Esophagus muscularis mucosa (tissue), 4 donors: Measurements from ENCODE around the gene TNS1. TPM values are rescaled to one million over a fixed set of nuclear protein-coding genes. Genes with fewer than 3 reads are reported as not detected.

Experiments
- DNase-seq: peaks from one replicate; pipeline ENCODE4 v3.0.0-alpha.2; 2017; ENCODE audit errors: extremely low spot score
- H3K27ac ChIP-seq, 4 donors: fragments of 200-600 bp; sonication (generic); replicated peaks in 1 of 4; 1 replicate in 3 of 4; 2 replicates in 1 of 4; pipeline ENCODE4 v1.5.1; 2016 to 2019; ENCODE audit warnings: mild to moderate bottlenecking in 1 of 4
- H3K27me3 ChIP-seq, 4 donors: fragments of 200-600 bp; sonication (generic); one replicate each; pipeline versions ENCODE4 v1.5.1 to v1.6.0; 2016 to 2019
- H3K36me3 ChIP-seq, 4 donors: fragments of 200-600 bp; sonication (generic); one replicate each; pipeline ENCODE4 v1.5.1; 2016 to 2019
- H3K4me1 ChIP-seq, 4 donors: fragments of 200-600 bp; sonication (generic); one replicate each; pipeline ENCODE4 v1.5.1; 2016 to 2019
- H3K4me3 ChIP-seq, 4 donors: fragments of 200-600 bp; sonication (generic); 1 replicate in 2 of 4; 2 replicates in 2 of 4; pipeline ENCODE4 v1.5.1; 2016 to 2019; ENCODE audit warnings: mild to moderate bottlenecking in 4 of 4, moderate library complexity in 1 of 4
- H3K9me3 ChIP-seq, 4 donors: fragments of 200-600 bp; sonication (generic); 1 replicate in 3 of 4; 2 replicates in 1 of 4; pipeline ENCODE4 v1.5.1; 2016 to 2019
- CTCF ChIP-seq, 3 experiments: fragments of 200-600 bp in 2 of 3; fragments of 450-650 bp in 1 of 3; sonication (generic) in 2 of 3; IDR thresholded peaks; one replicate each; pipeline ENCODE4 v1.5.1; 2017 to 2019; ENCODE audit warnings: antibody characterized with exemption in 3 of 3, mild to moderate bottlenecking in 2 of 3, moderate library complexity in 1 of 3
- EP300 ChIP-seq: sonication (generic); formaldehyde crosslinking; IDR thresholded peaks from one replicate; pipeline ENCODE4 v1.6.1; 2017; ENCODE audit warnings: antibody characterized with exemption
- POLR2A ChIP-seq: fragments of 450-650 bp; IDR thresholded peaks from one replicate; pipeline ENCODE4 v1.6.1; 2017; ENCODE audit warnings: antibody characterized with exemption, moderate library complexity, mild to moderate bottlenecking, low read depth
- POLR2AphosphoS5 ChIP-seq, 2 donors: sonication (generic); formaldehyde crosslinking; IDR thresholded peaks; one replicate each; pipeline ENCODE4 v1.6.1; 2017; ENCODE audit warnings: antibody characterized with exemption in 2 of 2
- WGBS: methylation state at CpG from one replicate; pipeline ENCODE4 v1.1.5; 2018; 5-methylcytosine and 5-hydroxymethylcytosine counted together
- intact Hi-C: fragments of 100-400 bp; cut with DNase I; formaldehyde crosslinking; loops from one replicate; pipeline ENCODE4 v1.15.1; 2023
- total RNA-seq, 4 donors: library from RNA; depleted of rRNA; stranded (reverse); fragments of >200 nt; gene quantifications; one replicate each; pipeline versions ENCODE4 v1.1.0 to v1.2.1, GENCODE V29; 2016

TNS1 gene
- total RNA-seq, 4 donors from 2014 or later: 1,001 to 2,170 (median 1,411) TPM

- no peak for DNase-seq
- intact Hi-C loops: no loop called here
These were observed 46.8 kb downstream of the TNS1 start for GRCh38 chr2:217955881-217956493.

GRCh38 chr2:217954971-217955740 is 47.6 kb downstream of the TNS1 start:
- Histone ChIP-seq H3K4me1 (peaks cover 92 to 100% (median 98%) of the 10 kb centered on the region in 4 donors), H3K4me3 (no peak overlapping the region), H3K27ac (peak overlapping the region; percentile 89 to 98 (median 97)), H3K36me3 (no peaks in the 10 kb centered on the region), H3K27me3 (no peaks in the 10 kb centered on the region), H3K9me3 (no peaks in the 10 kb centered on the region)
- WGBS: 88% methylated on average over 13 of the region's 15 CpGs
- intact Hi-C loops: no loop called here
- no peak for DNase-seq
- TF ChIP-seq CTCF (IDR thresholded peaks at IDR 0.05) (no peak), EP300 (no peak), POLR2AphosphoS5 (IDR thresholded peaks at IDR 0.05) (no peak), POLR2A (no peak)

More at GRCh38 chr2:217955881-217956493, 46.8 kb downstream of the TNS1 start:
- Histone ChIP-seq H3K4me3 (no peak overlapping the region), H3K27me3 (no peaks in the 10 kb centered on the region), H3K27ac (peak overlapping the region; percentile 89 to 98 (median 97)), H3K36me3 (no peaks in the 10 kb centered on the region), H3K4me1 (peaks cover 92 to 100% (median 98%) of the 10 kb centered on the region in 4 donors), H3K9me3 (no peaks in the 10 kb centered on the region)
- TF ChIP-seq POLR2A (no peak), EP300 (no peak), CTCF (IDR thresholded peaks at IDR 0.05) (no peak), POLR2AphosphoS5 (IDR thresholded peaks at IDR 0.05) (no peak)
- WGBS: 86% methylated on average over 7 of the region's 7 CpGs

GRCh38 chr2:217954469-217954868 is 48.3 kb downstream of the TNS1 start:
- no peaks in the 10 kb centered on the region for H3K27me3 ChIP-seq
- intact Hi-C loops: no loop called here
- H3K36me3 ChIP-seq: no peaks in the 10 kb centered on the region
- WGBS: 17% methylated on average over 2 of the region's 3 CpGs
- no peak for DNase-seq
- no peak for TF ChIP-seq CTCF (IDR thresholded peaks at IDR 0.05)
- H3K9me3 ChIP-seq: no peaks in the 10 kb centered on the region
- no peak overlapping the region for H3K4me3 ChIP-seq
- peaks cover 91 to 100% (median 98%) of the 10 kb centered on the region in 4 donors for H3K4me1 ChIP-seq
- H3K27ac ChIP-seq: peak overlapping the region; percentile 89 to 98 (median 97)

GRCh38 chr2:217954051-217954450 is 48.7 kb downstream of the TNS1 start:
- Histone ChIP-seq H3K27ac (peak overlapping the region; percentile 89 to 98 (median 97)), H3K4me1 (peaks cover 91 to 100% (median 99%) of the 10 kb centered on the region in 4 donors)
- no peak for DNase-seq

More at GRCh38 chr2:217954051-217954450, 48.7 kb downstream of the TNS1 start:
- Histone ChIP-seq H3K9me3 (no peaks in the 10 kb centered on the region), H3K36me3 (no peaks in the 10 kb centered on the region), H3K27me3 (no peaks in the 10 kb centered on the region), H3K4me3 (peak overlapping the region in 1 of 4 donors; percentile 17)
- TF ChIP-seq POLR2A: no peak
- TF ChIP-seq EP300: no peak
- no peak for TF ChIP-seq CTCF (IDR thresholded peaks at IDR 0.05)
- TF ChIP-seq POLR2AphosphoS5 (IDR thresholded peaks at IDR 0.05): no peak
- intact Hi-C loops: no loop called here
- WGBS: 71% methylated on average over 6 of the region's 9 CpGs
